HG03558 (cell line): ENCODE results near the gene HOTAIR.

Source experiments
- ATAC-seq: cut with Tn5 transposase; IDR thresholded peaks from one replicate; pipeline ENCODE4 v1.9.1; 2021; ENCODE audit warnings: moderate number of reproducible peaks; ENCODE audit not compliant: unreplicated experiment; ENCODE audit errors: extremely low read depth

The HOTAIR gene

DNA sequence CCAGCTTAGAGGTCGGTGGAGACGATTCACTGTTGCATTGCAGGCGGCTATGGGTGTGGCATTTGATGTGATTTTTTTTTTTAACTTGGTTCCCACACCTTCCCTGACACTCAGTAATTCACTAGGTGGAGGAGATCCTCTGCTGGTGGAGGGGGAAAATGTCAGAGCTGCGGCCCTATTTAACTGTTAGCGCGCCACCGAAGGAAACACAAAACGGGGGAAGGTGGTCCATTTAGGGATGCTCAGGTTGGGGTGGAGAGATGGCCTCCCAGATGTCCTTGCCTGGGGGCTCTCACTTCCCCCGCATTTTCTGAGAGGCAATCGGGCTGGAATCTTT is 24.3 kb downstream of the HOTAIR start:
- no peak for ATAC-seq

DNA sequence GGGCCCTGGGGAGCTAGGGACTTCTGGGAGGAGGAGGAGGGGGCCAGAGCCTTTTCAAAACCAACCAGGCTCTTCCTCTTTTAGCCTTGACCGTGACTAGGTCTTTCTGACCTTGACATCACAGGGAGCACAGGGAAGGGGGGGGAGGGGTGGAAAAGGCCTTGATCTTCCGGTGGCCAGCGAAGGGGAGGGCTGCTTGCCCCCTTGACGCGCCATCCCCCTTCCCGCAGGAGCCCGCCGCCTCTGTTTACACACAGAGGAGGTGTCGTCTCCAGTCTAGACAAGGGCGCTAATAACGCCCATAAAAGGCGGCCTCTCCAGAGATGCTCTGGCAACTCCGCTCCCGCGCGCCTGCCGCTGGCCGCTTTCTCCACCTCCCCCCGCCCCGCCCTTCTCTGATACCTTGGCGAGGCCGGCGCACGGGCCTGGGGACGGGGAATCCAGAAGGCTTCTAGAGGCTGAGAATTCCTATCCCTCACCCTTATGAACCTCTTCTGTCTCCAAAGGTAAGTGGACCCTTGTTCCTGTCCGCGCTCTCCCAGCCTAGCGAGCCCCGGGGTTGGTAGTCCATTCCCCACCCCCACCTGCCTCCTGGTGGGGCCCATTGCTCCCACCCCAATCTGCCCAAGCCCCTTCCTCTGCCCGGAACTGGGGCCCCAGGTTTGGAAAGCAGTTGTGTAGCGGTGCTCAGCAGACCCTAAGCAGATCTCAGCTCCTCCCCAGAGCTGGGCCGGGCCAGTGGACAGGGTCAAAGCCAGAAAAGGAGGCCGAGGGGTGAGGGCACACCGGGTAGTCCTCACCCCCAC is 24.9 kb downstream of the HOTAIR start:
- no peak for ATAC-seq

DNA sequence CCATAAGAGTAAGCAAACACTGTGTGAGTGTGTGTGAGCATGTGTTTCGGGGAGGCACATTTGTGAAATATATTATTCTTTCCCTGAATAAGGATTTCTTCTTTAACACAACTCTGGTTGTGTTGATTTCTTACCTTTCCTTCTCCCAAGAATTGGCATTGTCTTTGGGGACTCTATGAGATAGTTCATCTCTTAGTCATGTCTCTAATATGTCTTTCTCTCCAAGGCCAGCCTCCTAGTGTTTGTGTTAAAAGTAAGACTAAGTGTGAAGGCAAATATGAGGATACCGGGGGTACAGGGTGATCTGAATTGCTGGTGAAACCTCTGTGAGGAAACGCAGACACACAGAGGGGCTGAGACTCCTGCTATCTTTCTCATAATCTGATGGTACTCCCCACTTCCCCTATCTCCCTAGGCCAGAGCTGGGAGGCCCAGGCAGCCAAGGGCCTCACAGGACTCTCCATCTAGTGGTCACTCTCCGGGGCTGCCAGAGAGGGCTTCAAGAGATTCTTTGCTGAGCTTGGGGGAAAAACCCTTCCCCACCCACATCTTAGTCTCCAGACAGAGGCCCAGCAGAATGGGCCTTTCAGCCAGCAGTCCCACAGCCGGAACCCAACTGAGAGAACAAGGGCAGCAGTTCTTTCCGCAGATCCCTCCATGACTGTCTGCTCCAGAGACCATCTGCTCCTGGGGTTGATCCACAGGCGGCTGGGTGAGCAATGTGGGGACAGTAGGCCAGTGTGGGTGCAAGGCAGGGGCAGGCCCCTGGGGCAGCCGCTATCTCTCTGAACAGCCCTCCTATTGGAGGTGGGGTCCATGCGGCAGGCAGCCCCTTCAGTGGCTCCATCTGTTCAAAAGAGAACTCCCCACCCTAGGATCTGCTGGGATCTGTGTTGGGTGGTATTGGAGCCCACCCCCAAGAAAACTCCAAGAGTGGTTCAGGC is 25.8 kb downstream of the HOTAIR start:
- ATAC-seq = no peak

DNA sequence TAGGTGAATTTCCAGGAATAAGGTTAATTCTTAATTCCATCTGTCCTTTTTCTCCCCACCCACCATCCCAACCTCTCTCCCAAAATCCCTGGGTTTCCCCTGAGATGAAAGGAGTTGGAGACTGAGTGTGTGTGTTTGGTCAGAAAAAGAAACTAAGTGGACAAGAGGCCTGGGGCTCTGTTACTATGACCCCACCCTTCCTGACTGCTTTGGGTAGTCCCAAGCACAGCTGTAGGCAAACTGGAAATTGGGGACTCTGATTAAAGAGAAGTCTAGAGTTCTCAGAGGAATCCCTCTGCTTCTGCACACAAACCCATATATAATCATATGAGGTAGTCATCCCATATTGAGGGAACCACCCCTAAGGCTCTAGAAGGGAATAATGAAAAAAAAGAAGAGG is 27.0 kb downstream of the HOTAIR start:
- ATAC-seq = no peak

DNA sequence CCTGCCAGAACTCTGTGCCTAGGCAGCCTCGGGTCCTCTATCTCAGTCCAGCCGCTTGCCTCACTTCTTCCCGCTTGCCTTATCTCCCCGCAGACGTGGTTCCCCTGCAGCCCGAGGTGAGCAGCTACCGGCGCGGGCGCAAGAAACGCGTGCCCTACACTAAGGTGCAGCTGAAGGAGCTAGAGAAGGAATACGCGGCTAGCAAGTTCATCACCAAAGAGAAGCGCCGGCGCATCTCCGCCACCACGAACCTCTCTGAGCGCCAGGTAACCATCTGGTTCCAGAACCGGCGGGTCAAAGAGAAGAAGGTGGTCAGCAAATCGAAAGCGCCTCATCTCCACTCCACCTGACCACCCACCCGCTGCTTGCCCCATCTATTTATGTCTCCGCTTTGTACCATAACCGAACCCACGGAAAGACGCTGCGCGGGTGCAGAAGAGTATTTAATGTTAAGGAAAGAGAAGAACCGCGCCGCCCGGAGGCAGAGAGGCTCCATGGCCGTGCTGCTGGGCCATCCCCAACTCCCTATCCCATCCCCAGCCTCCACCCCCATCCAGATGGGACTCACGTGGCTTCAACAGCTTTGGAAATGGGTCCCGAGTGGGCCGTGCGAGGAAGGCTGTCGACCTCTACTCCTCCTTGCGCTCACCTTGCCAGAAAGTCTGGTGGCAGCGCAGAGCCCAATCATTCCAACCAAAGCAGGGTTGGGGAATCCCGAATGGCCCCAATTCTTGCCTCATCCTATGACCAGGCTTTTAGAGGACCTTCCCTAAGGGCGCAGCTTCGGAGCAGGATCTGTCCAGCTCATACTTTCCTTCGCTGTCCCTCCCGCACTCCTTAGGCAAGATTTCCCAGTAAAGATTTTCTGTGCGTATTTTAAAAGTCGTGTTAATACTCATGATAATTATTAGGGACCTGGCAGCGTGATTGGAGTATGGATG is 29.6 kb downstream of the HOTAIR start:
- ATAC-seq = no peak

DNA sequence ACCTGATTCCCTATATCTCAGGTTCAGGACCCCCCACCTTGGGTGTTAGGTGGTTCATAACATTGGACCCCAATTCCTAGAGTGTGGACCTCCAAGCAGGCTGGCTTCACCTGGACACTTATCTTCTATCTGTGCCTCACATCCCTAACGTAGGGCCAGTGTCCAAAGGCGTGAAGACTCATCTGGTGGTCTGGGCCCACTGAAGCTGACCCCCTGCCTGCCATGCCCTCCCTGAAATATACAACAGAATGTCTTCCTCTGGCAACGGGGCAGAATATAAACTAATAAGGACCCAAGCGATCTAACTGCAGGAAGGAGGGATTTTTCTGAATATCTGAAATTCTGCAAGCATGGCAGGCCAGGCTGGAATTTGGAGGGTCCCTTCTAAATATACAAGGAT is 30.5 kb downstream of the HOTAIR start:
- ATAC-seq = no peak

DNA sequence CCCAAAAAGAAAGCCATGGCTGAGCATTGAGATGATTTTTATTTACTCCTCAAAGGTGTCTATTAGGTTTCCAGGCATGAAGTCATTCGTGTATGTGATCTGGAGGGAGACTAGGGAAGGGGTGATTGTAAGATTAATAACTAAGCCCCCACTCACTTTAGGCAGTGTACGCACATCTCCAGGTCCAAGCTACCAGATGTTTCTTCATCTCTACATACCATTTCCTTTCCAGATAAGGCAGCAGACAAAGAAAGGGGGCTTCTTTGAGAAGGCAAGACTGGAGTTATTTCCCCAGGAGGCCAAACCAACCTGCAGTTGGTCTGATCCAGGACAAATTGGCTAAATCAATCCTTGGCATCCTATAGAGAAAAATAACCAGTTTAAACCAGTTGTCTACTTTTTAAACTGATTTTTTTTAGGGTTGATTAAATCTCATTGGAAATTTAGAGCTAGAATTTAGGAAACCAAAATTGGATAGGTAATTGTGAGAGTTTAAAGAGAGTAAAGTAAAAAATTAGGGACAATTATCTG is 32.2 kb downstream of the HOTAIR start:
- ATAC-seq = no peak

DNA sequence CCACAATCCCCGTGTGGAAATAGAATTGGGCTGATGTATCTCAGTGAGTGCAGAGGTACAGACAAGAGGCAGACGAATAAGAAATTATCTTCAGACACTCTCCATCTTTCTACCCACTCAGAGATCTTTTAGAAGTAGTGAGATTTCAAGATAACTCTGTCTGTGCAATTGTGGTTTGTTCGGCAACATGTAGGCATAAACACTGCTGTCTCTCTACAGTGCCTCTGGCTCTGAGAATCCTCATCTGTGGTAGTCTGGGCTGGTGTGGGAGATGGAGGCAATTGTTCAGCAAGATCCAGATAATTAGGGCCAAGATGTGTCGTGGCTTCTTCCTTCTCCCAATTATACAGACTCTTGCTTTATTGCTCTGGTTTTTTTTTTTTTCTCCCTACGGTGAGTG is 33.0 kb downstream of the HOTAIR start:
- ATAC-seq = no peak

DNA sequence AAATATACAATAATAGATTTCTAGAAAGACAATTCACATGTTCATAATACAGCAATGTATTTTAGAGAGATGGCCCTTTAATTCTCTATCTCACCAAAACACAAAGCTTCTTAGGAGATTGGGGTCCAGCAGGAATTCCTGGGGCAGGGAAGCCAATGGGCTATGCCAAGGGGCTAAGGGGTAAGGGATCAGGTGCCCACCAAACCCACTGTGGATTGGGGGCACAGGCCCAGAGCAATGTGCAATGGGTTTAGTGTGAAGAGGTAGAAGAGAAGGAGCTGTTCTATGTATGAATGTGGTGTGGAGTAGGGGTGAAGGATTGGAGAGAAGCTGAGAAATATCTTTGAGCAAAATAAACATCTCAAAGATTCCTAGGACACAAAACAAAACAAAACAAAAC is 33.6 kb downstream of the HOTAIR start:
- ATAC-seq = no peak

DNA sequence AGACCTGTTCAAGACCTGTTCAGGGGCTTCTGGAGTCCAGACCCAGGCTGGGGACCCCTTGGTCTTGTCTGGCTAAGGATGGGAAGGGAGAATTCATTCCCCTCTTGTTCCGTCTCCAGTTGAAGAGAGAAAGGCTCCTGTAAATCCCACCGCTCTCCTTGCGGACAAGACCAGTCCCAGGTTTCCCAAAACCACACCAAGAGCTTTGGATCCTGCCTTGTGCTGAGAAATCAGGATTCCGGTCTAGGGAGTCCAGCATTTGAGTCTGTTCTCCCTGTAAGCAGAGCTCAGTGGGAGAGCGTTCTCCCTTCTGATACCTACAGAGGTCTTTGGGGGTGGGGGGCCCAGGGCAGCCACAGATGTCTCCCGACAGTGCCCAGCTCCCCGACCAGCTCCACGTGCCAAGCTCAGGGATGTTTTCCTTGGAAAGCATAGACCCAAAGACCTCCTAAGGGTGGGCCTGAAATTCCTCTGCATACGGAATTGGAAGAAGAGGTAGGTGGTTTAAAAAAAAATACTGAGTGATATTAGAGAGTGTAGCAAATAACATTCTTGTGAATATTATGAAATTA is 34.2 kb downstream of the HOTAIR start:
- ATAC-seq = no peak

DNA sequence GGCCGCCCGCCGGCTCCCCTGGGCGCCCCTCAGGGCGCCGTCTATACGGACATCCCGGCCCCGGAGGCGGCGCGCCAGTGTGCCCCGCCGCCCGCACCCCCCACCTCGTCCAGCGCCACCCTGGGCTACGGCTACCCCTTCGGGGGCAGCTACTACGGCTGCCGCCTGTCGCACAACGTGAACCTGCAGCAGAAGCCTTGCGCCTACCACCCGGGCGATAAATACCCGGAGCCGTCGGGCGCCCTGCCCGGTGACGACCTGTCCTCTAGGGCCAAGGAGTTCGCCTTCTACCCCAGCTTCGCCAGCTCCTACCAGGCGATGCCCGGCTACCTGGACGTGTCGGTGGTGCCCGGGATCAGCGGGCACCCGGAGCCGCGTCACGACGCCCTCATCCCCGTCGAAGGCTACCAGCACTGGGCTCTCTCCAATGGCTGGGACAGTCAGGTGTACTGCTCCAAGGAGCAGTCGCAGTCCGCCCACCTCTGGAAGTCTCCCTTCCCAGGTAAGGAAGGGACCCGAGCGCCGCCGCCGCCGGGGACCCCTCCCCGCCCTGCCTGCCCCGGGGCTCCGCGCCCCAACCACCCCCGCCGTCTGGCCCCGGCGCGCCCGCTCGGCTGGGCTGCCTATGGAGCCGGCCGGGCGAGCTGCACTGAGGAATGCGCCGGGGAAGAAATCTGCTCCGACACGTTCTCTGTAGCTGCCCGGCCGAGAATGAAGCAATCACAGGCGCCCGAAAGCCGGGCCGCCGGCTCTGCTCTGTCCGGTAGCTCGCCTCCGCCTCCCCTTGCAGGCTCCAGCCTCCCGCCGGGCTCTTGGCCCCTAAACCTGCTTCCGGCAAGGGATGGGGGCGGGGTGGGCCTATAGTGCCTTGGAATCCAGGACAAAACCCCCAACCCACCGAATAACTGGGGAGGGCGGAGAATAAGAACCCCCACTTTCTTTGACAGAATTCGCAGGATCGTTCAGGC is 35.3 kb downstream of the HOTAIR start:
- no peak for ATAC-seq

DNA sequence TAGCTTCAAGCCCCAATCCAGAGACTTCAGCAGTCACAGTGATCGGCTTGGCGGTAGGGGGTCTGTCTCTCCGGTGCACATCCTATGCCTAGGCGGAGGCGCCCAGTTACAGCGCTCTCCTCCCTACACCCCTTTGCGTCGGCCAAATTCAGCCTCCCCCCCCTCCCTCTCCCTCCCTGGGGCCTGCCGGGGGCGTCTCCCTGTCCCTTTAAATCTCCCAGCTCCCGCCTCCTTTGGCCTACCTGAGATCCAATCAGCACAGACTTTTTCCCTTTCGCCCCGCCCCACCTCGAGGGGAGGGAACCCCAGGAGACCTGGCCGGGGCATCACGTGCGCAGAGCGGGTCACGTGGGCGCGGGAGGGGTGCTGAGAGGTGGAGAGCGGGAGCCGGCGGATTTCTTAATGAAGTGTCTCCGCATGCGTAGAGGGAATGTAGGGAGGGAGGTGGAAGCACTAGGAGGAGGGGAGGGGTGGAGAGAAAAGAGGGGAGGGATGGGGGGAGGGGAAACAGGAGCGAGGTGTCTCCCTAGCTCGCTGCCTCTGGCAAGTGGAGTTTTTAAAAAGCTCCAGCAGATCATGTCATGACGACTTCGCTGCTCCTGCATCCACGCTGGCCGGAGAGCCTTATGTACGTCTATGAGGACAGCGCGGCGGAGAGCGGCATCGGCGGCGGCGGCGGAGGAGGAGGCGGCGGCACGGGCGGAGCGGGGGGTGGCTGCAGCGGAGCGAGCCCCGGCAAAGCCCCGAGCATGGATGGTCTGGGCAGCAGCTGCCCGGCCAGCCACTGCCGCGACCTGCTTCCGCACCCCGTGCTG is 36.2 kb downstream of the HOTAIR start, which contains the start of gene HOXC13:
TSS of gene HOXC13 (plus strand) at position 506 of the 815 bp plus-strand sequence. CDS start at position 582, 76 bp downstream.
- no peak for ATAC-seq

DNA sequence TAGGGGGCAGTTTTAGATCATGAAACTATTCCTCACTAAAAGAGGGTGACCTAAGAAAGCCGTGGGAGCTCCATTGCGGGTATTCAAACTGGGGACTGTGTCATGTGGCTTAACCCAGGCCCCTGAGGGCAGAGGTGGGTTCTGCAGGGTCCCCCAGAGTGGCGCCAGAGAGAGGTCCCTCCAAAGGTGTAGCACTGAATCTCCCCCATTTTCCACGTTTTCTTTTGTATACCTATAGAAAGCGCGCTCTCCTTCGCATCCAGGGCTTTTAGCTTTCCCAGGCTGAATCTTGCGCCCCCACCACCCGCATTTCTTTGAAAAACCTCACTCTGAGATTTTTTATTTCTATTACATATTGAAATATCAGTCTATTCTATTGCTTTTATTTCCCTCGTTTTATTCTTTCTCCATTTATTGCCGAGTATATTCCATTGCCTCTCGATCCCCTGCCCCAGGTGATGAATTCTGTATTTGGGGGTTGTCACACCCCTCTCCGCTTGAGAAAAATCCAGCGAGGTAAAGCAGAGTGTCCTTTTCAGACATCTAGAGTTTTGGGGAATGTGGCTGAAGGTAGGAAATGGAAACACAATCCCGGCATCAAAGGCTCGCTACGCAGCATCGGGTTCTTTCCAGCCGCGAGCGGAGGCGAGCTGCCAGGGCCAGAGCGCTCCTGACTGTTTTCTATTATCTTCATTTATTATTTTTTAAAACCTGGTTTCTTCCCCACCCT is 37.0 kb downstream of the HOTAIR start:
- ATAC-seq = no peak

DNA sequence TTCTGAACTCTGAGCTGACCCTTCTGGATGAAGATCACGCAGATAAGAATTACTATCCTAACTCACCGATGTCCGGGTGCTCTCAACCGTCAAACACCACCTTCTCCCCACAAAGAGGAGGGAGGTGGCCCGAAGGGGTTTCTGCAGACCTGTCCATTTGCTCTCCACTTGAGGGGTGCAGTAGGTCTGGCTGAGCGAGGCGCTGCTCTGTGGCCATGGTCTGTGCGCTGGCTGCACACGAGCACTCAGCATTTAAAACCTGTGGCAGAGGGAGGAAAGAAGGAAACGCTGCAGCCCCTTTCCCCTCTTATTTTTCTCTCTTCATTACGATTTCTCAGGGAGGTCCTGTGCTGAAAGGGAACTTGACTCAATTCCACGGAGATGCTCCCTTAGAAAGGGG is 37.7 kb downstream of the HOTAIR start:
- no peak for ATAC-seq

DNA sequence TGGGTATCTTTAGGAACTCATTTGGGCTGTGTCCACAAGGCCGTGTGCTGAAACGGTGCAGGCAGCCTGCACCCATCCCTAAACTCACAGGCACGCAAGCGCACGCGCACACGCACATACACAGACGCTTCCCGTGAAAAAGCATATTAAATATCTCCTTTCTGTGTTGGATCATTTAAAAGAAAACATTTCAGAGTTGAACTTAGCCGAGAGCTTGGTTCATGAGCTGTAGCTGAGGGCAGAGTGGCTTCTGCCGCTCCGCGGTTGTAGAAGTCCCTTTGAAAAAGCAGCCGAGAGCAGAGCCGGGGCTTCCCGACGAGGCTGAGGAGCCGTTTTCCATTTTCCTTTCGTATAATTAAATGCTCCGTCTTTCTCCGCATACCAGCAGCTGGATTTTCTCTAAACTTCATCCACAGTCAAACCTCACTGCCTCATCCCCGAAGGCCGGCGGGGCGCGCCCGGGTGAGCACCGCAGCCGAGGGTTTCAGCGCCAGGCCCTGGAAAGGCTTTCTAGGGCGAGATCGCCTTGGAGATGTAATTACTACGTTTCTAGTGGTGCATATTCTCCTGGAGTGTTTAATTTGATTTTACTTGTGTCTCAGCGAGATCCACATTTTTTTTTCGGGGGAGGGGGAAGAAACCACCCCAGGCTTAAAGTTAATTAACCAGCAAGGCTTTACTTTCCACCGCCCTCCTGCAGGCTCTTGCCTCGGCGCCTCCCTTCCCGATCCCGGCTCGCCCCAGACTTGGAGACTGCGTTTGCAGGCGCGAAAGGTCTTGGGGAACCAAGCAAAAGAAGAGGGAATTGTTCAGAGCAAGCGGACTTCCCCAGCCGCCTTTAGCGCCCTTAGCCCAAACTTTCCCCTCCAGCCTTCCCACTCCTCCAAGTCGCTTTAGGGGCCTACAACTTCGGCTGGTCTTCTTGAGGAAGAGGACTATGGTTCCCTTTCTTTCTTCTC is 39.1 kb downstream of the HOTAIR start:
- no peak for ATAC-seq

DNA sequence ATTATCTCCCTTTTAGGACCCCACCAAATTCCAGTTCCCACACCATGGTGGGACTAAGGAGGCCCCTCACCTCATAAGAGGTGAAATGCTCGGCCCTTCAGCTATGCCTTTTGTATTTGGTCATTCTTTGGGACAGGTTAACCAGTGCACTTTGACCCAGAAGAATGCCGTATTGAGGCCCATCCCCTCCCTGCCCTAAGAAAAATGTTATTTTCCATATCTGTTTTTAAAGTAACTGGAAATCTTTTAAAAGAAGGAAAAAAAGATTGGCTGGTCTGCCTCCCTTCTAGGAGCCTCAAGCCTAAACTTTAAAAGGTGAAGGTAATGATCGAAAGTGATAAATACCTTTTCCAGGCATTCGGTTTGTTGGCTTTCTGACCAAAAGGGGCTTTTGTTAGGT is 41.8 kb downstream of the HOTAIR start:
- no peak for ATAC-seq
